K562 (cell line): ENCODE results near the gene PEX7. TPM values are rescaled to one million over a fixed set of nuclear protein-coding genes. Genes with fewer than 3 reads are reported as not detected.

Experiments used
- CREB3 ChIP-seq: fragments of 450-650 bp; conservative IDR thresholded peaks from 2 replicates; pipeline ENCODE4 v1.6.1; 2016; ENCODE audit warnings: missing genetic modification characterization, low read depth, mild to moderate bottlenecking, missing compliant biosample characterization, moderate library complexity
- CSDE1 ChIP-seq, 2 experiments: fragments of 450-650 bp; IDR thresholded peaks; 2 replicates each; pipeline ENCODE4 v1.6.1; 2016; ENCODE audit warnings: mild to moderate bottlenecking in 1 of 2
- ESRRA ChIP-seq: fragments of 450-650 bp; IDR thresholded peaks from 2 replicates; pipeline ENCODE4 v1.6.1; 2014; ENCODE audit warnings: low read depth, mild to moderate bottlenecking, moderate library complexity, borderline replicate concordance
- ETV5 ChIP-seq: sonication (generic); formaldehyde crosslinking; IDR thresholded peaks from 2 replicates; pipeline ENCODE4 v1.4.0; 2020; ENCODE audit warnings: low read depth, mild to moderate bottlenecking, missing genetic modification reagents
- KAT2B ChIP-seq: IDR thresholded peaks from one replicate; pipeline ENCODE4 v1.6.1; 2012; ENCODE audit warnings: low read depth, mild to moderate bottlenecking, control low read depth, inconsistent platforms, low read length, moderate library complexity
- KAT7 ChIP-seq: sonication (generic); formaldehyde crosslinking; IDR thresholded peaks from 2 replicates; pipeline ENCODE4 v1.8.0; 2022; ENCODE audit warnings: missing genetic modification reagents, mild to moderate bottlenecking, borderline replicate concordance
- MAFG ChIP-seq: fragments of 450-650 bp; conservative IDR thresholded peaks from 2 replicates; pipeline ENCODE4 v1.6.1; 2016; ENCODE audit warnings: missing genetic modification characterization, missing compliant biosample characterization
- MXI1 ChIP-seq: IDR thresholded peaks from 2 replicates; pipeline ENCODE4 v1.6.1; 2011; ENCODE audit warnings: low read depth, mild to moderate bottlenecking, improper control_type of control experiment, low read length
- NCOA6 ChIP-seq: fragments of 450-650 bp; IDR thresholded peaks from 2 replicates; pipeline ENCODE4 v1.6.1; 2017; ENCODE audit warnings: mild to moderate bottlenecking
- SAFB ChIP-seq: fragments of 200-400 bp; formaldehyde crosslinking; IDR thresholded peaks from 2 replicates; pipeline ENCODE4 v1.6.1; 2017; ENCODE audit warnings: low read depth, low read length, borderline replicate concordance
- SOX6 ChIP-seq: fragments of 450-650 bp; IDR thresholded peaks from 2 replicates; pipeline ENCODE4 v1.6.1; 2014; ENCODE audit warnings: mild to moderate bottlenecking
- TFAM ChIP-seq: fragments of 250-450 bp; sonication (Bioruptor Pico); conservative IDR thresholded peaks from 2 replicates; pipeline ENCODE4 v1.5.0; 2021; ENCODE audit warnings: mild to moderate bottlenecking, moderate library complexity
- ZNF140 ChIP-seq: fragments of 250-450 bp; sonication (Bioruptor Pico); IDR thresholded peaks from 2 replicates; pipeline ENCODE4 v1.8.0; 2021; ENCODE audit warnings: moderate library complexity, mild to moderate bottlenecking, inconsistent platforms
- ZNF197 ChIP-seq: fragments of 200-800 bp; sonication (Bioruptor generic); IDR thresholded peaks from 2 replicates; pipeline ENCODE4 v1.6.1; 2016; ENCODE audit warnings: low read depth, missing genetic modification characterization, missing compliant biosample characterization
- ZNF318 ChIP-seq, 2 experiments: fragments of 450-650 bp; IDR thresholded peaks; 2 replicates each; pipeline ENCODE4 v1.6.1; 2016; ENCODE audit warnings: mild to moderate bottlenecking in 2 of 2, borderline replicate concordance in 1 of 2, low read depth in 1 of 2, moderate library complexity in 1 of 2
- ZNF639 ChIP-seq, 2 experiments: fragments of 200-800 bp in 1 of 2; sonication (Bioruptor generic) in 1 of 2; sonication (generic) in 1 of 2; formaldehyde crosslinking in 1 of 2; IDR thresholded peaks in 1 of 2; conservative IDR thresholded peaks in 1 of 2; 2 replicates each; pipeline versions ENCODE4 v1.5.0 to v1.6.1; 2016 to 2020; ENCODE audit warnings: missing compliant biosample characterization in 1 of 2, missing genetic modification characterization in 1 of 2, missing genetic modification reagents in 1 of 2
- polyA plus RNA-seq, 8 experiments: library from polyadenylated mRNA; depleted of rRNA in 4 of 8; stranded (reverse) in 5 of 8; unstranded in 3 of 8; fragments of >200 nt; fragmentation: Nextera tagmentation in 2 of 8; fragmentation: Illumina TruSeq in 1 of 8; extraction: Ambion mirVana in 2 of 8; extraction: Trizol in 1 of 8; gene quantifications; 2 replicates each; pipeline versions ENCODE4 v1.2.1 to v1.2.3, GENCODE V29; 2011 to 2014; ENCODE audit warnings: inconsistent platforms in 1 of 8, missing spikeins in 1 of 8
- total RNA-seq, 7 experiments: library from RNA; depleted of rRNA in 6 of 7; stranded (reverse); fragments of >200 nt in 6 of 7; fragmentation: Illumina TruSeq in 2 of 7; extraction: Trizol in 2 of 7; gene quantifications; 2 replicates each; pipeline versions ENCODE4 v1.2.1 to v1.2.3, GENCODE V29; 2011 to 2021; ENCODE audit warnings: low replicate concordance in 1 of 7

PEX7 gene
- total and polyA plus RNA-seq, 9 of the 15 experiments (the other 6 are each of a cell fraction or from before 2014, with no cell fraction given), result 1.6 to 12.9 (median 9.1) TPM

- no peak for TF ChIP-seq ZNF318 (IDR thresholded peaks at IDR 0.05; ENCODE audit: borderline replicate concordance in 1 of 2, low read depth in 1 of 2)
- TF ChIP-seq SAFB, result no peak
- TF ChIP-seq NCOA6, result no peak
- no peak for TF ChIP-seq CSDE1 (IDR thresholded peaks at IDR 0.05)
- TF ChIP-seq KAT7, result 0 out of 2 replicates have a peak, but pooled peaks have one; percentile 56
- 0 out of 2 replicates have a peak, but pooled peaks have one; percentile 10 for TF ChIP-seq ZNF197
- TF ChIP-seq ZNF140 (CRISPR knock-in tag), result no peak
- TF ChIP-seq MXI1, result no peak
- TF ChIP-seq ETV5, result no peak
- TF ChIP-seq MAFG (tag), result no peak
- TF ChIP-seq CREB3 (tag), result peak; percentile 51; the same call in 1 of the 2 replicates
- no peak for TF ChIP-seq TFAM
- TF ChIP-seq SOX6, result no peak
- TF ChIP-seq ZNF639 (CRISPR knock-in tag; conservative IDR thresholded peaks at IDR 0.05 in 1 of 2, IDR thresholded peaks at IDR 0.05 in 1 of 2), result peak in 1 of 2 experiments; percentile 68; a peak in 1 of 4 replicates
- no peak for TF ChIP-seq ESRRA
- TF ChIP-seq KAT2B, result no peak
Observed at GRCh38 chr6:136783495-136784270, 38.7 kb upstream of the PEX7 start (continued).
